PC-9 (cell line): ENCODE data around the gene ATP1A4. TPM values are rescaled to one million over a fixed set of nuclear protein-coding genes. Genes with fewer than 3 reads are reported as not detected.

Experiments used
- BruUV-seq: library from RNA; stranded (reverse); fragments of 400-500 nt; replicated peaks from 2 replicates; lab custom pipeline; 2021; lab: Mats Ljungman, UMichigan
- CTCF ChIA-PET: fragments of 300-600 bp; sonication (Branson Sonifier 250); formaldehyde crosslinking; loops from one replicate; lab custom pipeline; 2022; ENCODE audit warnings: antibody characterized with exemption; lab: Charles Lee
- POLR2A ChIA-PET: fragments of 300-600 bp; sonication (Branson Sonifier 250); formaldehyde crosslinking; loops from one replicate; lab custom pipeline; 2022; ENCODE audit warnings: antibody characterized with exemption; ENCODE audit not compliant: unreplicated experiment; lab: Charles Lee
- DNase-seq, 2 experiments: peaks; one replicate each; pipeline versions ENCODE4 v3.0.0 to v3.0.0-alpha.2; 2015 to 2022; ENCODE audit warnings: mixed read lengths in 1 of 2
- H2AFZ ChIP-seq: fragments of 200-600 bp; sonication (generic); 2 replicates; pipeline ENCODE4 v1.8.1; 2017; ENCODE audit warnings: antibody characterized with exemption
- H3F3A ChIP-seq: fragments of 200-600 bp; sonication (generic); 2 replicates; pipeline ENCODE4 v1.8.1; 2017; ENCODE audit warnings: antibody characterized with exemption, mild to moderate bottlenecking, low read depth; ENCODE audit not compliant: insufficient read depth
- H3K27ac ChIP-seq: fragments of 200-600 bp; sonication (generic); 2 replicates; pipeline ENCODE4 v1.6.1; 2016; ENCODE audit warnings: mixed run types
- H3K27me3 ChIP-seq: fragments of 200-600 bp; sonication (generic); 2 replicates; pipeline ENCODE4 v1.6.1; 2016; ENCODE audit warnings: low read depth, mixed run types; ENCODE audit not compliant: insufficient read depth
- H3K36me3 ChIP-seq: fragments of 200-600 bp; sonication (generic); 2 replicates; pipeline ENCODE4 v1.6.1; 2016; ENCODE audit warnings: low read depth, mixed run types
- H3K4me1 ChIP-seq: fragments of 200-600 bp; sonication (generic); replicated peaks from 2 replicates; pipeline ENCODE4 v1.6.1; 2016; ENCODE audit warnings: mixed run types; ENCODE audit not compliant: insufficient read depth
- H3K4me2 ChIP-seq: fragments of 200-600 bp; sonication (generic); 2 replicates; pipeline ENCODE4 v1.6.1; 2017; ENCODE audit warnings: mixed run types
- H3K4me3 ChIP-seq: fragments of 200-600 bp; sonication (generic); 2 replicates; pipeline ENCODE4 v1.6.1; 2016; ENCODE audit warnings: mixed run types
- H3K79me2 ChIP-seq: fragments of 200-600 bp; sonication (generic); 2 replicates; pipeline ENCODE4 v1.6.1; 2017; ENCODE audit warnings: low read depth, mixed run types
- H3K9me2 ChIP-seq: fragments of 200-600 bp; sonication (generic); 2 replicates; pipeline ENCODE4 v1.8.1; 2017; ENCODE audit warnings: mild to moderate bottlenecking; ENCODE audit not compliant: insufficient read depth
- H3K9me3 ChIP-seq: fragments of 200-600 bp; sonication (generic); 2 replicates; pipeline ENCODE4 v1.8.1; 2016; ENCODE audit warnings: low read depth; ENCODE audit not compliant: insufficient read depth
- H4K20me1 ChIP-seq: fragments of 200-600 bp; sonication (generic); 2 replicates; pipeline ENCODE4 v1.8.1; 2017; ENCODE audit not compliant: insufficient read depth
- CTCF ChIP-seq: fragments of 200-600 bp; sonication (generic); conservative IDR thresholded peaks from 2 replicates; pipeline ENCODE4 v1.6.1; 2017; ENCODE audit warnings: mixed run types, antibody characterized with exemption, mild to moderate bottlenecking, moderate library complexity
- EZH2 ChIP-seq: fragments of 200-600 bp; sonication (generic); IDR thresholded peaks from 2 replicates; pipeline ENCODE4 v1.8.0; 2017; ENCODE audit warnings: antibody characterized with exemption, low read depth
- intact Hi-C: fragments of 100-400 bp; cut with micrococcal nuclease; formaldehyde crosslinking; loops from one replicate; pipeline ENCODE4 v1.10.0; 2022; ENCODE audit not compliant: unreplicated experiment
- total RNA-seq: library from RNA; stranded (reverse); gene quantifications from 2 replicates; pipeline ENCODE4 v1.2.3, GENCODE V29; 2021

Gene ATP1A4
- total RNA-seq, 1 experiment from 2014 or later, result not detected

GRCh38 chr1:160217481-160218051 lies 66.2 kb downstream of the ATP1A4 start:
- no peaks in the 10 kb centered on the region; the same call in none of the 2 replicates for H4K20me1 ChIP-seq
- no peak overlapping the region for H3K27ac ChIP-seq
- no peak overlapping the region for H2AFZ ChIP-seq
- H3K4me1 ChIP-seq, result 0 out of 2 replicates have a peak, but pooled peaks cover 4% of the 10 kb centered on the region
- intact Hi-C loops, result loop anchor here (5.0 kb wide), 1 partner anchor 70 kb away; the partner anchor contains the start of gene PEX19
- no TSS peak for BruUV-seq
- ChIA-PET CTCF (interaction anchor here (3.2 kb wide), 1 partner anchor 25 kb away, joined by 51 read pairs; no protein-coding TSS in a partner anchor), POLR2A (no interaction called here)
- no peak overlapping the region for H3K4me3 ChIP-seq
- H3K4me2 ChIP-seq, result no peak overlapping the region
- peaks cover 29% of the 10 kb centered on the region; the same call in 1 of the 2 replicates for H3K36me3 ChIP-seq
- no peak for TF ChIP-seq EZH2
- TF ChIP-seq CTCF, result no peak
- peak in 1 of 2 experiments; percentile 20 for DNase-seq
- H3K27me3 ChIP-seq, result no peaks in the 10 kb centered on the region
- no peaks in the 10 kb centered on the region for H3K9me3 ChIP-seq
- H3K9me2 ChIP-seq, result 0 out of 2 replicates have a peak, but pooled peaks cover 5% of the 10 kb centered on the region
- H3F3A ChIP-seq, result peaks cover 54% of the 10 kb centered on the region; the same call in 1 of the 2 replicates
- H3K79me2 ChIP-seq, result no peaks in the 10 kb centered on the region

GRCh38 chr1:160219062-160219929 lies 67.9 kb downstream of the ATP1A4 start:
- H3K4me3 ChIP-seq, result no peak overlapping the region
- H3K9me2 ChIP-seq, result 0 out of 2 replicates have a peak, but pooled peaks cover 5% of the 10 kb centered on the region
- peaks cover 28% of the 10 kb centered on the region for H3K36me3 ChIP-seq
- DNase-seq, result peak in 1 of 2 experiments; percentile 39
- H3K27ac ChIP-seq, result no peak overlapping the region
- POLR2A ChIA-PET, result interaction anchor here (0.6 to 0.7 kb wide), 2 partner anchors 53 to 303 kb away, joined by 3 to 6 read pairs; no protein-coding TSS in a partner anchor
- no peak overlapping the region for H3K4me2 ChIP-seq
- H3F3A ChIP-seq, result peaks cover 46% of the 10 kb centered on the region; the same call in 1 of the 2 replicates
- TF ChIP-seq EZH2 (no peak), CTCF (peak; percentile 65)
- intact Hi-C loops, result loop anchor here (5.0 kb wide), 1 partner anchor 68 kb away; the partner anchor contains the start of gene PEX19
- no peaks in the 10 kb centered on the region; the same call in 1 of the 2 replicates for H4K20me1 ChIP-seq
- H3K79me2 ChIP-seq, result no peaks in the 10 kb centered on the region
- 0 out of 2 replicates have a peak, but pooled peaks cover 4% of the 10 kb centered on the region for H3K4me1 ChIP-seq
- BruUV-seq, result no TSS peak
- no peaks in the 10 kb centered on the region for H3K27me3 ChIP-seq
- no peak overlapping the region for H2AFZ ChIP-seq
- CTCF ChIA-PET, result interaction anchor here (0.6 to 3.2 kb wide), 13 partner anchors 9 to 157 kb away, joined by 3 to 51 read pairs (median 5); partner anchors contain the start of gene KCNJ9
- H3K9me3 ChIP-seq, result no peaks in the 10 kb centered on the region

GRCh38 chr1:160220301-160220700 lies 68.9 kb downstream of the ATP1A4 start:
- no peaks in the 10 kb centered on the region for H3K27me3 ChIP-seq
- BruUV-seq, result no TSS peak
- 0 out of 2 replicates have a peak, but pooled peaks cover 5% of the 10 kb centered on the region for H3K9me2 ChIP-seq
- no peak overlapping the region for H2AFZ ChIP-seq
- POLR2A ChIA-PET, result interaction anchor here (0.7 kb wide), 1 partner anchor 52 kb away, joined by 3 read pairs; no protein-coding TSS in a partner anchor
- no peak overlapping the region for H3K4me3 ChIP-seq
- H3K79me2 ChIP-seq, result no peaks in the 10 kb centered on the region
- H3K4me2 ChIP-seq, result no peak overlapping the region
- peaks cover 37% of the 10 kb centered on the region; the same call in 1 of the 2 replicates for H3F3A ChIP-seq
- H3K4me1 ChIP-seq, result no peaks in the 10 kb centered on the region
- no peak overlapping the region for H3K27ac ChIP-seq
- no peak for DNase-seq
- no peaks in the 10 kb centered on the region for H3K9me3 ChIP-seq
- TF ChIP-seq EZH2 (no peak), CTCF (no peak)
- H3K36me3 ChIP-seq, result peaks cover 34% of the 10 kb centered on the region; the same call in 1 of the 2 replicates
- no peaks in the 10 kb centered on the region for H4K20me1 ChIP-seq
- CTCF ChIA-PET, result interaction anchor here (0.7 to 3.2 kb wide), 9 partner anchors 28 to 156 kb away, joined by 3 to 51 read pairs (median 7); partner anchors contain the start of gene KCNJ9
- intact Hi-C loops, result loop anchor here (1.0 to 2.0 kb wide), 2 partner anchors 28 to 119 kb away; no protein-coding TSS in a partner anchor
